T-cell (primary cell): ENCODE results near the gene ZNF3. TPM values are rescaled to one million over a fixed set of nuclear protein-coding genes. Genes with fewer than 3 reads are reported as not detected.

Source experiments
- ATAC-seq, 4 experiments: fragments of 200-7000 bp in 3 of 4; fragments of 150-1000 bp in 1 of 4; cut with Tn5 transposase; replicated peaks in 1 of 4; 1 replicate in 3 of 4; 2 replicates in 1 of 4; pipeline ENCODE4 v1.10.0; 2021; ENCODE audit warnings: moderate library complexity in 3 of 4, mild to moderate bottlenecking in 2 of 4, moderate number of reproducible peaks in 1 of 4
- CTCF ChIA-PET, 2 donors: fragments of 300-600 bp; sonication (Branson Sonifier 250); formaldehyde crosslinking; loops; one replicate each; lab custom pipeline; 2022; ENCODE audit warnings: antibody characterized with exemption in 2 of 2; lab: Charles Lee
- POLR2A ChIA-PET, 2 donors: fragments of 300-600 bp; sonication (Branson Sonifier 250); formaldehyde crosslinking; loops; one replicate each; lab custom pipeline; 2022; ENCODE audit warnings: antibody characterized with exemption in 2 of 2; lab: Charles Lee
- DNase-seq, 35 experiments: peaks; one replicate each; pipeline versions ENCODE4 v3.0.0 to v3.0.0-alpha.2; 2013 to 2023
- H3K27ac ChIP-seq: one replicate; pipeline ENCODE4 v1.5.1; 2013; ENCODE audit warnings: low read length
- H3K27me3 ChIP-seq, 2 experiments: replicated peaks in 1 of 2; 1 replicate in 1 of 2; 2 replicates in 1 of 2; pipeline versions ENCODE4 v1.6.1 to v1.7.0; 2013; ENCODE audit warnings: low read length in 1 of 2, mixed read lengths in 1 of 2; ENCODE audit not compliant: control insufficient read depth in 2 of 2, insufficient read depth in 2 of 2; ENCODE audit errors: extremely low read depth in 1 of 2
- H3K36me3 ChIP-seq, 2 donors: 1 replicate in 1 of 2; 2 replicates in 1 of 2; pipeline versions ENCODE4 v1.6.1 to v1.7.0; 2013; ENCODE audit warnings: low read length in 1 of 2; ENCODE audit not compliant: control insufficient read depth in 2 of 2, insufficient read depth in 1 of 2; ENCODE audit errors: extremely low read depth in 1 of 2
- H3K4me1 ChIP-seq, 2 experiments: 1 replicate in 1 of 2; 2 replicates in 1 of 2; pipeline versions ENCODE4 v1.6.1 to v1.7.0; 2013; ENCODE audit warnings: low read length in 2 of 2, mixed read lengths in 1 of 2; ENCODE audit not compliant: insufficient read depth in 2 of 2, control insufficient read depth in 1 of 2; ENCODE audit errors: extremely low read depth in 1 of 2
- H3K4me3 ChIP-seq, 2 donors: 1 replicate in 1 of 2; 2 replicates in 1 of 2; pipeline versions ENCODE4 v1.5.1 to v1.7.0; 2013; ENCODE audit warnings: mild to moderate bottlenecking in 2 of 2, low read length in 1 of 2, moderate library complexity in 1 of 2; ENCODE audit not compliant: control insufficient read depth in 1 of 2; ENCODE audit errors: extremely low read depth in 1 of 2
- H3K9me3 ChIP-seq: 2 replicates; pipeline ENCODE4 v1.7.0; 2013
- H3K27ac Mint-ChIP-seq, 2 donors: one replicate each; pipeline ENCODE4 v1.8.0; 2020 to 2021; ENCODE audit warnings: mild to moderate bottlenecking in 2 of 2, mixed read lengths in 2 of 2
- H3K27me3 Mint-ChIP-seq, 2 donors: one replicate each; pipeline ENCODE4 v1.8.0; 2021 to 2022; ENCODE audit warnings: mixed read lengths in 2 of 2
- H3K36me3 Mint-ChIP-seq: one replicate; pipeline ENCODE4 v1.8.0; 2021; ENCODE audit warnings: mixed read lengths
- H3K4me1 Mint-ChIP-seq, 3 donors: one replicate each; pipeline ENCODE4 v1.8.0; 2020 to 2022; ENCODE audit warnings: mixed read lengths in 3 of 3, mild to moderate bottlenecking in 1 of 3
- H3K4me3 Mint-ChIP-seq, 3 donors: one replicate each; pipeline ENCODE4 v1.8.0; 2020 to 2022; ENCODE audit warnings: mild to moderate bottlenecking in 3 of 3, mixed read lengths in 3 of 3, moderate library complexity in 3 of 3
- H3K9me3 Mint-ChIP-seq, 3 donors: one replicate each; pipeline ENCODE4 v1.8.0; 2020 to 2022; ENCODE audit warnings: mixed read lengths in 3 of 3
- WGBS: methylation state at CpG from one replicate; pipeline ENCODE4 v1.1.5; 2013; ENCODE audit warnings: missing lambda C conversion rate; ENCODE audit not compliant: insufficient coverage; 5-methylcytosine and 5-hydroxymethylcytosine counted together
- total RNA-seq, 35 experiments: library from RNA in 6 of 35; stranded (reverse) in 6 of 35; fragments of 120-200 nt in 1 of 35; gene quantifications; one replicate each; pipeline versions ENCODE4 v1.2.1 to v1.2.4 and lab custom pipeline; 2013 to 2026

The ZNF3 gene
- total RNA-seq, 5 donors from 2014 or later (not counting 1 experiment from before 2014, with no cell fraction given) = 31.7 to 39.2 (median 35.4) TPM

GRCh38 chr7:100120733-100121036 lies 39.2 kb upstream of the ZNF3 start:
- H3K27me3 Mint-ChIP-seq = no peaks in the 10 kb centered on the region
- H3K9me3 Mint-ChIP-seq = no peaks in the 10 kb centered on the region
- 20% methylated on average over 1 of the region's 1 CpG for WGBS
- peak overlapping the region; percentile 86 to 98 (median 96) for H3K4me3 Mint-ChIP-seq
- H3K27me3 ChIP-seq = no peaks in the 10 kb centered on the region
- no peaks in the 10 kb centered on the region for H3K9me3 ChIP-seq
- POLR2A ChIA-PET = interaction anchor here (0.6 to 1.2 kb wide), 5 partner anchors 20 to 491 kb away, joined by 3 to 9 read pairs (median 4); partner anchors contain the start of genes AP4M1 (in 1 of the 2) and MCM7 (in 1 of the 2)
- CTCF ChIA-PET = interaction anchor here (0.6 to 1.8 kb wide), 7 partner anchors 9 to 201 kb away, joined by 3 to 9 read pairs (median 3); partner anchors contain the start of genes AP4M1 (in 1 of the 2), MCM7 (in 1 of the 2) and TRIM4 (in 1 of the 2)
- H3K36me3 ChIP-seq = peaks cover 0 to 13% of the 10 kb centered on the region in 2 donors
- peak overlapping the region; percentile 98 for H3K27ac ChIP-seq
- H3K4me3 ChIP-seq = peak overlapping the region in 1 of 2 donors; percentile 92
- peaks cover 40 to 51% (median 42%) of the 10 kb centered on the region in 3 donors for H3K4me1 Mint-ChIP-seq
- ATAC-seq (no peak), DNase-seq (no peak)
- H3K4me1 ChIP-seq = peaks cover 9 to 43% of the 10 kb centered on the region in 2 experiments
- H3K36me3 Mint-ChIP-seq = peaks cover 12% of the 10 kb centered on the region
- H3K27ac Mint-ChIP-seq = peak overlapping the region; percentile 99

- no peaks in the 10 kb centered on the region for H3K9me3 ChIP-seq
- no peaks in the 10 kb centered on the region for H3K9me3 Mint-ChIP-seq
- no peaks in the 10 kb centered on the region for H3K27me3 Mint-ChIP-seq
- H3K27ac ChIP-seq = peak overlapping the region; percentile 98
- 8% methylated on average over 9 of the region's 19 CpGs for WGBS
- peak overlapping the region; percentile 99 for H3K27ac Mint-ChIP-seq
- ChIA-PET CTCF (interaction anchor here (0.6 to 1.8 kb wide), 10 partner anchors 9 to 1074 kb away, joined by 3 to 9 read pairs (median 3); partner anchors contain the start of genes AP4M1 (in 1 of the 2), MCM7 (in 1 of the 2) and TRIM4 (in 1 of the 2)), POLR2A (interaction anchor here (0.6 to 1.2 kb wide), 4 partner anchors 19 to 81 kb away, joined by 3 to 4 read pairs (median 4); partner anchors contain the start of genes AP4M1 (in 1 of the 2) and MCM7 (in 1 of the 2))
- H3K4me3 Mint-ChIP-seq = peak overlapping the region; percentile 86 to 98 (median 96)
- peaks cover 0 to 13% of the 10 kb centered on the region in 2 donors for H3K36me3 ChIP-seq
- H3K4me3 ChIP-seq = peak overlapping the region; percentile 92 to 98
- peak; percentile 53 to 81 (median 66) for DNase-seq
- ATAC-seq = peak; percentile 69 to 72 (median 70)
- H3K27me3 ChIP-seq = no peaks in the 10 kb centered on the region
- peaks cover 35 to 46% (median 38%) of the 10 kb centered on the region in 3 donors for H3K4me1 Mint-ChIP-seq
- H3K4me1 ChIP-seq = peaks cover 9 to 38% of the 10 kb centered on the region in 2 experiments
- H3K36me3 Mint-ChIP-seq = peaks cover 12% of the 10 kb centered on the region
These were observed 38.6 kb upstream of the ZNF3 start for GRCh38 chr7:100119970-100120732.

GRCh38 chr7:100119072-100119969 lies 37.8 kb upstream of the ZNF3 start, which contains the start of the genes CNPY4 and TAF6:
TSS of gene CNPY4 (plus strand) at chr7:100119634. CDS start at chr7:100119745, 111 bp downstream.
TSS of gene TAF6 (minus strand) at chr7:100119358. CDS start at chr7:100114209, 5,149 bp downstream.
- peak within 1 kb of the TSS; percentile 98 for H3K27ac ChIP-seq
- peak within 1 kb of the TSS; percentile 92 to 98 for H3K4me3 ChIP-seq
- ATAC-seq = peak; percentile 72 to 79 (median 77)
- H3K27ac Mint-ChIP-seq = peak within 1 kb of the TSS; percentile 99
- POLR2A ChIA-PET = interaction anchor here in 1 of 2 donors (1.2 kb wide), 1 partner anchor 18 kb away, joined by 4 read pairs; the partner anchor contains the start of genes AP4M1 and MCM7
- DNase-seq = peak; percentile 86 to 97 (median 93)
- peaks cover 29 to 37% (median 29%) of the 10 kb centered on the region in 3 donors for H3K4me1 Mint-ChIP-seq
- H3K36me3 ChIP-seq = peaks cover 0 to 12% of the 10 kb centered on the region in 2 donors
- H3K4me3 Mint-ChIP-seq = peak within 1 kb of the TSS; percentile 86 to 98 (median 96)
- peaks cover 9 to 29% of the 10 kb centered on the region in 2 experiments for H3K4me1 ChIP-seq
- H3K36me3 Mint-ChIP-seq = peaks cover 8% of the 10 kb centered on the region
- H3K27me3 Mint-ChIP-seq = no peaks in the 10 kb centered on the region
- H3K27me3 ChIP-seq = no peaks in the 10 kb centered on the region
- CTCF ChIA-PET = interaction anchor here in 1 of 2 donors (0.6 to 1.8 kb wide), 8 partner anchors 12 to 1075 kb away, joined by 3 to 9 read pairs (median 4); partner anchors contain the start of genes AP4M1, MCM7 and TRIM4
- 0% methylated on average over 35 of the region's 49 CpGs for WGBS
- no peaks in the 10 kb centered on the region for H3K9me3 ChIP-seq
- no peaks in the 10 kb centered on the region for H3K9me3 Mint-ChIP-seq

GRCh38 chr7:100118388-100119071 lies 37.0 kb upstream of the ZNF3 start:
- Mint-ChIP-seq H3K36me3 (peaks cover 6% of the 10 kb centered on the region), H3K27ac (peak overlapping the region; percentile 99), H3K9me3 (no peaks in the 10 kb centered on the region), H3K4me1 (peaks cover 26 to 34% (median 27%) of the 10 kb centered on the region in 3 donors), H3K27me3 (no peaks in the 10 kb centered on the region), H3K4me3 (peak overlapping the region; percentile 86 to 98 (median 96))
- no peak for DNase-seq
- Histone ChIP-seq H3K27me3 (no peaks in the 10 kb centered on the region), H3K36me3 (peaks cover 0 to 14% of the 10 kb centered on the region in 2 donors), H3K9me3 (no peaks in the 10 kb centered on the region), H3K4me1 (peaks cover 9 to 28% of the 10 kb centered on the region in 2 experiments), H3K4me3 (peak overlapping the region; percentile 92 to 98), H3K27ac (peak overlapping the region; percentile 98)
- ChIA-PET POLR2A (no interaction called here), CTCF (no interaction called here)
- ATAC-seq = no peak
- WGBS = 27% methylated on average over 13 of the region's 18 CpGs

- no peaks in the 10 kb centered on the region for H3K9me3 Mint-ChIP-seq
- H3K4me1 Mint-ChIP-seq = peaks cover 14 to 19% (median 19%) of the 10 kb centered on the region in 3 donors
- peaks cover 3 to 36% of the 10 kb centered on the region in 2 donors for H3K36me3 ChIP-seq
- H3K4me3 ChIP-seq = no peak overlapping the region
- ChIA-PET POLR2A (no interaction called here), CTCF (interaction anchor here in 1 of 2 donors (0.8 kb wide), 1 partner anchor 32 kb away, joined by 4 read pairs; no protein-coding TSS in a partner anchor)
- DNase-seq (no peak), ATAC-seq (no peak)
- no peaks in the 10 kb centered on the region for H3K9me3 ChIP-seq
- H3K27me3 ChIP-seq = no peaks in the 10 kb centered on the region
- peaks cover 15% of the 10 kb centered on the region for H3K36me3 Mint-ChIP-seq
- 90% methylated on average over 5 of the region's 7 CpGs for WGBS
- peaks cover 5 to 14% of the 10 kb centered on the region in 2 experiments for H3K4me1 ChIP-seq
- no peak overlapping the region for H3K4me3 Mint-ChIP-seq
- H3K27ac Mint-ChIP-seq = no peak overlapping the region
- H3K27ac ChIP-seq = no peak overlapping the region
- no peaks in the 10 kb centered on the region for H3K27me3 Mint-ChIP-seq
These were observed 33.5 kb upstream of the ZNF3 start for GRCh38 chr7:100115026-100115425.
